K562 (cell line): ENCODE measurements around the gene YPEL4. TPM values are rescaled to one million over a fixed set of nuclear protein-coding genes. Genes with fewer than 3 reads are reported as not detected.

ENCODE experiments used
- ATAC-seq: fragments of 200-7000 bp; cut with Tn5 transposase; 3 replicates; pipeline ENCODE4 v1.9.1; 2020; ENCODE audit warnings: moderate library complexity
- BruUV-seq: library from RNA; stranded (reverse); fragments of 400-500 nt; replicated peaks from 2 replicates; lab custom pipeline; 2021; lab: Mats Ljungman, UMichigan
- CTCF ChIA-PET: fragments of 300-600 bp; formaldehyde crosslinking; extraction: SDS; loops from one replicate; lab custom pipeline; 2021; ENCODE audit warnings: low intra/inter-chr PET ratio; lab: Yijun Ruan, JAX
- POLR2A ChIA-PET: fragments of 300-600, 350-650 bp; sonication (Branson Sonifier 250); formaldehyde crosslinking; extraction: SDS; loops from one replicate; lab custom pipeline; 2021; ENCODE audit warnings: antibody characterized with exemption, inconsistent platforms; lab: Yijun Ruan, JAX
- DNase-seq, 4 experiments: peaks; one replicate each; pipeline versions ENCODE4 v3.0.0 to v3.0.0-alpha.2; 2011 to 2018; ENCODE audit warnings: low spot score in 3 of 4, mixed read lengths in 3 of 4; ENCODE audit errors: extremely low read depth in 1 of 4
- FAIRE-seq: peaks from 2 replicates; lab custom pipeline; 2011; peaks lifted over from hg19 to GRCh38; lab: Jason Lieb, UNC
- H2AFZ ChIP-seq: 2 replicates; pipeline ENCODE4 v1.6.0; 2011; ENCODE audit warnings: low read depth, low read length, control low read depth, inconsistent platforms
- H3K27ac ChIP-seq: fragments of 200-600 bp; 3 replicates; pipeline ENCODE4 v1.8.0; 2011; ENCODE audit warnings: low read depth, mild to moderate bottlenecking, control low read depth, inconsistent platforms, low read length, moderate library complexity, mixed read lengths; ENCODE audit errors: extremely low read depth
- H3K27me3 ChIP-seq, 2 experiments: fragments of 300-600 bp in 1 of 2; 2 replicates in 1 of 2; 3 replicates in 1 of 2; pipeline versions ENCODE4 v1.6.0 to v1.8.0; 2011; ENCODE audit warnings: inconsistent platforms in 2 of 2, low read length in 2 of 2, mild to moderate bottlenecking in 1 of 2, mixed read lengths in 1 of 2, moderate library complexity in 1 of 2; ENCODE audit not compliant: control insufficient read depth in 2 of 2, insufficient read depth in 2 of 2
- H3K36me3 ChIP-seq: fragments of 300-600 bp; 3 replicates; pipeline ENCODE4 v1.8.0; 2011; ENCODE audit warnings: mild to moderate bottlenecking, low read length, inconsistent platforms; ENCODE audit not compliant: control insufficient read depth, insufficient read depth
- H3K4me1 ChIP-seq, 2 experiments: fragments of 200-600 bp in 1 of 2; replicated peaks in 1 of 2; 2 replicates in 1 of 2; 3 replicates in 1 of 2; pipeline versions ENCODE4 v1.5.1 to v1.8.0; 2011; ENCODE audit warnings: inconsistent platforms in 2 of 2, low read length in 2 of 2, mild to moderate bottlenecking in 1 of 2, mixed read lengths in 1 of 2, moderate library complexity in 1 of 2; ENCODE audit not compliant: control insufficient read depth in 2 of 2, insufficient read depth in 2 of 2
- H3K4me2 ChIP-seq: 2 replicates; pipeline ENCODE4 v1.6.1; 2011; ENCODE audit warnings: low read length, control low read depth, inconsistent platforms, mixed read lengths; ENCODE audit not compliant: insufficient read depth
- H3K4me3 ChIP-seq: fragments of 200-600 bp; sonication (generic), shearing (Covaris generic); 2 replicates; pipeline ENCODE4 v1.5.1; 2016; ENCODE audit warnings: control low read depth, inconsistent platforms
- H3K79me2 ChIP-seq: fragments of 200-600 bp; 3 replicates; pipeline ENCODE4 v1.8.0; 2011; ENCODE audit warnings: low read length, inconsistent platforms; ENCODE audit not compliant: control insufficient read depth, insufficient read depth
- H3K9ac ChIP-seq, 2 experiments: 2 replicates each; pipeline versions ENCODE4 v1.6.0 to v1.6.1; 2011; ENCODE audit warnings: low read depth in 2 of 2, low read length in 2 of 2, control low read depth in 1 of 2, inconsistent platforms in 1 of 2, mild to moderate bottlenecking in 1 of 2, mixed read lengths in 1 of 2; ENCODE audit not compliant: insufficient read depth in 1 of 2
- H3K9me1 ChIP-seq: one replicate; pipeline ENCODE4 v1.6.0; 2011; ENCODE audit warnings: inconsistent platforms, mild to moderate bottlenecking, low read length, moderate library complexity; ENCODE audit not compliant: control insufficient read depth, insufficient read depth
- H3K9me3 ChIP-seq: replicated peaks from 2 replicates; pipeline ENCODE4 v1.5.1; 2011; ENCODE audit warnings: low read depth, low read length, inconsistent platforms; ENCODE audit not compliant: control insufficient read depth, insufficient read depth
- H4K20me1 ChIP-seq: replicated peaks from 2 replicates; pipeline ENCODE4 v1.6.1; 2011; ENCODE audit warnings: low read length, inconsistent platforms, mixed read lengths; ENCODE audit not compliant: control insufficient read depth, insufficient read depth
- DPF2 ChIP-seq: fragments of 450-650 bp; IDR thresholded peaks from 2 replicates; pipeline ENCODE4 v1.6.1; 2016
- NR2C1 ChIP-seq, 2 experiments: fragments of 450-650 bp; IDR thresholded peaks; 2 replicates each; pipeline ENCODE4 v1.6.1; 2017; ENCODE audit warnings: mild to moderate bottlenecking in 2 of 2, antibody characterized with exemption in 1 of 2, inconsistent platforms in 1 of 2, missing compliant biosample characterization in 1 of 2, missing genetic modification characterization in 1 of 2
- SP2 ChIP-seq: IDR thresholded peaks from 2 replicates; pipeline ENCODE4 v1.6.1; 2011; ENCODE audit warnings: mild to moderate bottlenecking, low read depth, low read length, moderate library complexity; ENCODE audit not compliant: poor library complexity, severe bottlenecking; ENCODE audit errors: extremely low read depth
- ZNF232 ChIP-seq: sonication (generic); formaldehyde crosslinking; IDR thresholded peaks from 2 replicates; pipeline ENCODE4 v1.8.0; 2022; ENCODE audit warnings: mild to moderate bottlenecking, missing genetic modification reagents
- WGBS: fragments of 100-300 bp; shearing (Covaris generic); methylation state at CpG from one replicate; pipeline ENCODE4 v1.1.6; 2016; ENCODE audit warnings: low coverage, mixed read lengths; ENCODE audit not compliant: insufficient coverage; ENCODE audit errors: missing lambda C conversion rate; 5-methylcytosine and 5-hydroxymethylcytosine counted together
- in situ Hi-C: fragments of 300-500 bp; cut with MboI; formaldehyde crosslinking; loops from 4 replicates; pipeline ENCODE4 v1.15.0; 2018; ENCODE audit warnings: inconsistent platforms, mixed read lengths
- intact Hi-C: fragments of 100-400 bp; cut with micrococcal nuclease; formaldehyde crosslinking; loops from 2 replicates; pipeline ENCODE4 v1.14.2; 2022
- polyA plus RNA-seq, 8 experiments: library from polyadenylated mRNA; depleted of rRNA in 4 of 8; stranded (reverse) in 5 of 8; unstranded in 3 of 8; fragments of >200 nt; fragmentation: Nextera tagmentation in 2 of 8; fragmentation: Illumina TruSeq in 1 of 8; extraction: Ambion mirVana in 2 of 8; extraction: Trizol in 1 of 8; gene quantifications; 2 replicates each; pipeline versions ENCODE4 v1.2.1 to v1.2.3, GENCODE V29; 2011 to 2014; ENCODE audit warnings: inconsistent platforms in 1 of 8, missing spikeins in 1 of 8
- total RNA-seq, 7 experiments: library from RNA; depleted of rRNA in 6 of 7; stranded (reverse); fragments of >200 nt in 6 of 7; fragmentation: Illumina TruSeq in 2 of 7; extraction: Trizol in 2 of 7; gene quantifications; 2 replicates each; pipeline versions ENCODE4 v1.2.1 to v1.2.3, GENCODE V29; 2011 to 2021; ENCODE audit warnings: low replicate concordance in 1 of 7

YPEL4 gene
- total and polyA plus RNA-seq, 9 of the 15 experiments (the other 6 are each of a cell fraction or from before 2014, with no cell fraction given) = 0.07 to 1.4 (median 0.40) TPM; not detected in 2

GRCh38 chr11:57598831-57599155, 50.9 kb downstream of the YPEL4 start:
- TF ChIP-seq DPF2 = no peak
- TF ChIP-seq ZNF232 = no peak
- TF ChIP-seq NR2C1 (IDR thresholded peaks at IDR 0.05) = no peak
- no peak for TF ChIP-seq NR2C1 (tag; IDR thresholded peaks at IDR 0.05)
- TF ChIP-seq SP2 = no peak
- Histone ChIP-seq H3K9ac (no peak overlapping the region), H3K9me1 (no peaks in the 10 kb centered on the region), H3K4me1 (peaks cover 0 to 6% of the 10 kb centered on the region in 2 experiments; a peak in 2 of 5 replicates), H3K79me2 (no peaks in the 10 kb centered on the region), H3K4me3 (no peak overlapping the region), H4K20me1 (no peaks in the 10 kb centered on the region), H3K27me3 (peaks cover 36 to 38% of the 10 kb centered on the region in 2 experiments; a peak in 4 of 5 replicates), H3K4me2 (no peak overlapping the region), H2AFZ (no peak overlapping the region), H3K36me3 (no peaks in the 10 kb centered on the region), H3K27ac (no peak overlapping the region), H3K9me3 (no peaks in the 10 kb centered on the region)
- no TSS peak for BruUV-seq
- DNase-seq (no peak), ATAC-seq (no peak), FAIRE-seq (no peak)
- POLR2A ChIA-PET = interaction anchor here (0.8 to 1.0 kb wide), 2 partner anchors 15 to 17 kb away, joined by 3 to 4 read pairs; no protein-coding TSS in a partner anchor
- intact Hi-C loops (no loop called here), in situ Hi-C loops (no loop called here)
- CTCF ChIA-PET = no interaction called here
- 19% methylated on average over 5 of the region's 5 CpGs for WGBS
